NCI-H1436 (cell line): ENCODE data around the gene SUV39H1.

Experiments used
- DNase-seq: peaks from one replicate; lab custom pipeline; 2025; lab: John Stamatoyannopoulos, UW

SUV39H1 gene

DNA sequence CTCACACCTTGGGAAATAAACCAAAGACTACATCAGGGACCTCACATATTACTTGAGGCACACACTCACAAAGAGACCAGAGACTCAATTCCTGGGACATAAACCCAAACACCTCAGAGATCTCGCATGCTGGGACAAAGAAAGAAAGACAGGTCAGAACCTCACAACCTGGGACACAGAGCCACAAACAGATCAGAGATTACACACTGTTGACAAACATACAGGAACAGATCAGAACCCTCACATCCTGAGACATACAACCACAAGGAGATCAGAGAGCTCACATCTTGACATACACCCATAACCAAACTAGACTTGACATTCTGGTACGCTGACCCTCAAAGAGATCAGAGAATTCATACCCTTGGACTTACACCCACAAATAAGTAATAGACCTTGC lies 17.3 kb downstream of the SUV39H1 start:
- no peak for DNase-seq

- DNase-seq, result no peak
Measured at GRCh38 chrX:48714573-48714972, 18.0 kb downstream of the SUV39H1 start.

GRCh38 chrX:48715072-48715471 lies 18.5 kb downstream of the SUV39H1 start:
- no peak for DNase-seq

DNA sequence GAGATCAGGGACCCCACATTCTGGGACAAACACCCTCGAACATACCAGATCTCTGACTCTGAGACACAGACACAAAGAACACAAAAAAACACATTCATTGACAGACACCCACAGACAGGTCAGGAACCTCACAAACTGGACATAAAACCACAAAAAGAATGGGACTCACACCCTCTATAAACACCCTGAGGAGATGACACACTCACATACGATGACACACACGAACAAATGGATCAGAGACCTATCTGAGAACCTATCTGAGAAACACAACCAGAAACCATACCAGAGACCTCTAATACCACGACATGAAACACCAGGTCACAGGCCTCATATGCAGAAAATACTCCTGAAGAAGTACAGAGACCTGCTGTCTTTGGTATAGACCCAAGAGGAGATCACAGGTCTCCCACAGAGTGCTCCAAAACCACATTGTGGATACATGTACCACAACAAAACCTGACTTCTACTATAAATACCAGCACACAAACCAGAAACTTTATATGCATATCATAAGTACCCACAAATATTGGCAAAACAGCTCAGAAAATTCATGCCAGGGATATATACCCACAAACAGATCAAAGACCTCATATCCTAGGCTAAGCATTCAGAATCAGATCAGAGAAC lies 19.5 kb downstream of the SUV39H1 start:
- no peak for DNase-seq

- DNase-seq, result no peak
Measured at GRCh38 chrX:48719958-48720357, 23.4 kb downstream of the SUV39H1 start.

DNA sequence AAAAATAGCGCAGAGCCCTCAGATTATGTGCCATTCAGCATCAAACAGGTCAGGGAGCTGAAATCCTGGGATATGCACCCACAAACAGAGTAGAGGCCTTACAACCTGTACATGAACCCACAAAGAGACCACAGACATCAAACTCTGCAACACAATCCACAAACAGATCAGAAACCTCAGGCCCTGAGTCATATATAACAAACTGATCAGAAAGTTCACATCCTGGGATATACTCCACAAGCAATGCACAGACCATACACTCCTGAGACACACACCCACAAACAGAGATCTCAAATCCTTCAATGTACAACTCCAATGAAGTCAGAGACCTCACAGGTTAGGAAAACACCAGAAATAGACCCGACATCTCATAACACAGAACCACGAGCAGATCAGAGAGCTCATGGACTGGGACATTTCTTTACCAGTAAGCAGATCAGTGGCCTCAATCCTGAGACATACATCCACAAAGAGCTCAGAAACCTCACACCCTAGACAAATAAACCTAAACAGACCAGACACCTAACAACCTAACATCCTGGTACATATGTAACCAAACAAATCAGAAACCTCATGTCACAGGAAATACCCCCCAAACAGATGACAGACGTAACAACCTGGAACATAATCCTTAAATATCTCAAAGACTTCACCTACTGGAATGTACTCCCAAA lies 24.2 kb downstream of the SUV39H1 start:
- no peak for DNase-seq

DNA sequence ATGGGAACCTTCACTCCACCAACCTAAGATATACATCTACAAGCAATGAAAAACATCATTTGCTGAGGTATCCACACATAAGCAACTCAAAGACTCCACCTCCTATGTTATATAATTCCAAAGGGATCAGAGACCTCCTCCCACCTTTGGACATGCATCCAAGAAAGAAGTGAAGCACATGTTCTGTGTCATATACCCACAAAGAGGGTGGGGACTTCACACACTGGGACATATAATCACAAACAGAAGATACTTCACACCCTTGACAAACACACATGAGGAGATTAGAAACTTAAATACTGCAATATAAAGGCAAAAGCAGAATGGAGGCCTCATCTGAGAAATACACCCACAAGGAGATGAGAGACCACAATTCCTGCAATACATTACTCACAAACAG lies 25.4 kb downstream of the SUV39H1 start:
- no peak for DNase-seq

DNA sequence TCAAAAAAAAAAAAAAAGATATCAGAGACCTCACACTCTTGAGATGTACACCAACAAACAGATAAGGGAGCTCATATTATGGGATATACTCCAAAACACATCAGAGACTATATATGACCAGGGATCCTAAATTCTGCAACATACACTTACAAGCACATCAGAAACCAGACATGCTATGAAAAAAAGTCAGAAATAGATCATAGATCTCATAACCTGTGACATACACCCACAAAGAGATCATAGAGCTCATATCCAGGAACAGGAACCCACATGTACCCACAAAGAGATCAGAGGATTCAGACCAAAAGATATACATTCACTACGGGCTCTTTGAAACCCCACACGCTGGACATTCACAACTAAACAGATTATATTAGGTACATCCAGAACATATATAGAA lies 30.1 kb downstream of the SUV39H1 start:
- DNase-seq, result no peak

DNA sequence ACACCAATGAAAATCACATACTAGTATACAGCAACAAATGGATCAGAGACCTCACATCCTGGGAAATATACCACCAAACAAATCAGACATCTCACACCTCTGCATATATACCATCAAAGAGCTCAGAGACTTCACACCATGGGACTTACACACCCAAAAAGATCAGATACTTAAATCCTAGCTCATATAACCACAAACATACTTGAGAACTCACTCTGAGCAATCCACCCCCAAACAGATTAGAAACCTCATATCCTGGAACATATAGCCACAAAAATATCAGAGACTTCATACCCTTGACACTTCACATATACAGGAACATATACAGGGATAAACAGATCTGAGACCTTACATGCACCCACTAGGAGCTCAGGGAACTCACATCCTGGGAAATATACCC lies 32.1 kb downstream of the SUV39H1 start:
- no peak for DNase-seq

DNA sequence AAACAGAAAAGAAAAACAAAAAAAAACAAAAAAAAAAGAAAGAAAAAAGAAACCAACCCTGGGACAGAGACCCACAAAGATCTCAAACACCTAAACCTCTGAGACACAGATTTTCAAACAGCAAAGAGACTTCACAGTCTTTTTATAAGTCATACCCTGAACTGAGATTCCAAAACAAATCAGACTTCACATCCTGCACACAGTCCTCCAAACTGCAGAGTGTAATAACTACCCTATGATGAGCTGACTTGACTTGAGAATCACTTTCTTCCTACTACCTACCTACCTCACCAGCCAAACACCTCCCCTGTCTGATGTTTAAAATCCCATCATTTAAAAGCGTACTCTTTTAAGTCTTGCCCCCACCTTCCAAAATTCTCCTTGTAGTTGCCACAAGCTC lies 39.8 kb downstream of the SUV39H1 start:
- no peak for DNase-seq

GRCh38 chrX:48736878-48737212 lies 40.3 kb downstream of the SUV39H1 start:
- no peak for DNase-seq

DNA sequence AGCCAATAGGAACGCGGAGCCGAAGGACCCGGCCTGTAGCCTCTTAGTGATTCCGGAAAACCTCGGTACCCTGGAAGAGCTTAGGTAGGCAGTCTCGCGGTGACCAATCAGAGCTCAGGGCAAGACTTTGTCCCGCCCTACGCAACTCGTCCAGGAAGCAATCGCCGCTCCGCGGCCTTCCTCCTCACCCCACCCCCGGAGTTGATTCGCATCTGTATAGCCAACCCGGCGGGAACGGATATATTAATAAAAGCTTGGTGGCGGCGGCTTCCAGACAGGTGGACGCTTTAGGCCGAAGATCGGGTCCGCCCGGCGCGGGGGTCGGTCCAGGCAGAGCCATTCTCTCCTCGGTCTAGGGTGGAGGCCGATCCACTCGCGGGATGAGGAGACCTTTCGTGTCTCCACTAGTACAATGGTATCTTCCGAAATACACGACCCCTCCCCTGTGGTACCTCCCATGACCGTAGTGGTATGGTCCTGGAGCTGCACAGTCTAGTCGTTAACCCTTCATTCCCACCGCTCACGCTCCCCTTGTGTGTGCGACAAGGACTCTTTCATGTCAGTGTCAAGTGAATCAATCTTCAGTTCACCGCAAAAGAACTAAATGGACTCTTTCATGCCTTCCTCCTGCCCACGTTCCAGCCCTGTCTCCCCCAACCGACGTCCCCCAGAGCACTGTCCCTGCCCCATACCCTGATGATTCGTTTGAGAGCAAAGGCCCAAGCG lies 40.8 kb downstream of the SUV39H1 start:
- peak; percentile 95 for DNase-seq

- no peak for DNase-seq
Measured at GRCh38 chrX:48737940-48738339, 41.4 kb downstream of the SUV39H1 start.

DNA sequence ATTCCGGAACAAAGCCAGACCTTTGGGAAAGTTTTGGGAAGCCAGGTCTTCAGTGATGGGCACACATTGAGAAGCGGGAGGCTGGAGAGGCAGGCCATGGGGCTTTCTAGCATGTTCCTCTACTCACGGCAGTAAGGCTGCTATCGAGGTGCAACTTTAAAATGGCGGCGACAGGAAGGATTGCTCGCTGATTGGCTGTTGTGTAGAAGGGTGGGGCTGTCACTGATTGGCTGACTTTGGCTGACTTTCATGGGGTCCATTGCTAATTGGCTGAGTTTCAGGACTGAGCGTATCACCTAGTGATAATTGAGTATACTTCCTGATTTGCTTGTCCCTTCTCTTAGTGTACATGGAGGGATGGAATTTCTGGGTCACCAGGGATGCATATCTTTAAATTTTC lies 45.3 kb downstream of the SUV39H1 start:
- DNase-seq, result no peak

- no peak for DNase-seq
Measured at GRCh38 chrX:48745222-48745621, 48.7 kb downstream of the SUV39H1 start.

DNA sequence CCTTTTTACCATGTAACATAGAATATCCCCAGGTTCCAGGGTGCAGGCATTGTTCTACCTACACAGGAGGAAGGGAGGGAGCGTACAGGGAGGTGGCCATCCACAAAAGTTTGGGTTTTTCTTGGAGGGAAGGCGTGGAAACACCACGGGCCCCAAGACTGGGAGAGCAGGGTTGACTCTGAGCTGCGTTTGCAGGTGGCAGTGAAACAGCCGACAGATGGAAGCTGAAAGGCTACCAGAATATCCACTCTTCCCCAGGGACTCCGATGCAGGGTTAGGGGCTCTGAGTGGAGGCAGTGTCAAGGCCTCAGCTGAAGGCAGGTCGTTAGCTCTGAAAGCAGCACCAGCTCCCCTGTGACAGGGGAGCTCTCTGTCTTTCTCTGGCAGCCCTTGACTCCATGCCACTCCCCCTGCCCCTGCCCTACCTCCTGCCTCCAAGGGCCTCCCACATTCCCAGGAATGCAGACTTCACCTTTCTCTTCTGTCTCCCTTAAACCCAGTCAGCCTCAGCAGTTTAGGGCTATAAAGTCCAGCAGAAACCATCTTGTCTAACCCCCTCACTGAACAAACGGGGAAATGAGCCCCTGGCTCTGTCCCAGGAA lies 51.0 kb downstream of the SUV39H1 start:
- no peak for DNase-seq

GRCh38 chrX:48749182-48749581 lies 52.6 kb downstream of the SUV39H1 start:
- DNase-seq, result no peak

DNA sequence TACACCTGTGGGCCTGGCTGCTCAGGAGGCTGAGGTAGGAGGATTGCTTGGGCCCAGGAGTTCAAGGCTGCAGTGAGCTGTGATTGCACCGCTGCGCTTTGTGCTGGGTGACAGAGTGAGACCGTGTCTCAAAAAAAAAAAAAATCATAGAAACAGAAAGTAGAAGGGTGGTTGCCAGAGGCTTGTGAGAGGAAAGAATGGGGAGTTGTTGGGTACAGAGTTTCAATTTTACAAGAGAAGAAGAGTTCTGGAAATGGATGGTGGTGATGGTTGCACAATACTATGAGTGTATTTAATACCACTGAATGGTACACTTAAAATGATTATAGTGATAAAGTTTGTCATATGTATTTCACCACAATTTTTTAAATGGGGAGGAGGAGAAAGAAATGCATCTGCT lies 54.8 kb downstream of the SUV39H1 start:
- DNase-seq, result no peak

- DNase-seq, result no peak
Measured at GRCh38 chrX:48752498-48752897, 56.0 kb downstream of the SUV39H1 start.

GRCh38 chrX:48753708-48754228 lies 57.2 kb downstream of the SUV39H1 start:
- no peak for DNase-seq

GRCh38 chrX:48754238-48754637 lies 57.7 kb downstream of the SUV39H1 start:
- DNase-seq, result no peak
